ENCODE results near the gene GXYLT1.
A peak's percentile ranks its signal among the peaks of the same experiment; 100 is the strongest.

The GXYLT1 gene

DNA sequence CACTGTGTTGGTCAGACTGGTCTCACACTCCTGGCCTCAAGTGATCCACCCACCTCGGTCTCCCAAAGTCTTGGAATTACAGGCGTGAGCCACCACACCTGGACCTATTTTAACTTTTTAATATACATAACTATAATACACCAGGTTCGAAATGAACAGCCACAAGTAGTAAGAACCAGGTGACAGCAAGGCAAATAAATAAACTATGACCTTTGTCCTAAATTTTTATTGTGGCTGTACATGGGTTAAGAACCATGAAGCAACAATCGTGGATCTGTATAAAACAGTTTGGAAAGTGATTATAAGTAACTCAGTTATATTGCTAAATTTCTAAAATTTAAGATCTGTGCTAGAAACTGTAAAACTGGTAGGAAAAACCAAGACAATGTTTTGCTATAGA, 41.5 kb downstream of the GXYLT1 start:
- no peak for TF ChIP-seq CTCF (IDR thresholded peaks at IDR 0.05)
- DNase-seq (ENCODE audit: low spot score): no peak
- Histone ChIP-seq H3K27ac (no peak overlapping the region), H3K4me3 (no peak overlapping the region)

GRCh38 chr12:42102720-42103119, 42.0 kb downstream of the GXYLT1 start:
- no peak overlapping the region for H3K27ac ChIP-seq
- no peak for TF ChIP-seq CTCF (IDR thresholded peaks at IDR 0.05)
- no peak overlapping the region for H3K4me3 ChIP-seq
- no peak for DNase-seq (ENCODE audit: low spot score)

DNA sequence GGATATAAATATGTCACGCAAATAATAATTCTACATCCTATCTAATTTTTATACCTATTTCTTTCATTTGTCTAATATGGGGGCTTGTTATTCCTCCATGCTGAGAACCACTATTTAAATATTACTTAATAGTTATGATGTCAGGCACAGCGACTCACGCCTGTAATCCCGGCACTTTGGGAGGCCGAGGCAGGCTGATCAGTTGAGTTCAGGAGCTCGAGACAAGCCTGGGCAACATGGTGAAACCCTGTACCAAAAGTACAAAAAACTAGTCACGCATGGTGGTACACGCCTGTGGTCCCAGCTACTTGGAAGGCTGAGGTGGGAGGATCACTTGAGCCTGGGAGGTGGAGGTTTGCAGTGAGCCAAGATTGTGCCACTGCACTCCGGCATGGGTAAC, 45.2 kb downstream of the GXYLT1 start:
- no peak overlapping the region for H3K4me3 ChIP-seq
- no peak overlapping the region for H3K27ac ChIP-seq
- TF ChIP-seq CTCF (IDR thresholded peaks at IDR 0.05): no peak
- DNase-seq (ENCODE audit: low spot score): no peak

DNA sequence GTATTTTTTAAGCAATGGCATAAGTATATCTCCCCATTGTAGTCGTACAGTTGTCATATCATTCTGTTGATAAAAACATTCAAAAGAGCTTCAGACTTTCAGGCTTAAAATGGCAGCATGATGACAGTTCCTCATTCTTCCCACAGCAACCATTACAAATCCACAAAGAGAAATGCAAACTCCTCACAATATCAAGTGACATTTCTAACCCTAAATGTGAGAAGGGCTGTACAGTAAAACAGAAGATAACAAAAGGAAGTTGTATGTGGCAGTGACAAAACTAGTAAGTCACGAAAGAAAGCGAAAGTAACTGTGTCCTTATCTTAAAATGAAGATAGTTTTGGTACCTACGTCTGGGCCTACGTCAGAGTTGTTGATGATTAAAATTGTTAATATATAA, 46.7 kb downstream of the GXYLT1 start:
- Histone ChIP-seq H3K4me3 (peak overlapping the region; percentile 28), H3K27ac (no peak overlapping the region)
- DNase-seq (ENCODE audit: low spot score): no peak
- no peak for TF ChIP-seq CTCF (IDR thresholded peaks at IDR 0.05)

GRCh38 chr12:42094277-42094676, 50.4 kb downstream of the GXYLT1 start:
- H3K4me3 ChIP-seq: no peak overlapping the region
- no peak overlapping the region for H3K27ac ChIP-seq
- DNase-seq (ENCODE audit: low spot score): no peak
- TF ChIP-seq CTCF (IDR thresholded peaks at IDR 0.05): no peak

DNA sequence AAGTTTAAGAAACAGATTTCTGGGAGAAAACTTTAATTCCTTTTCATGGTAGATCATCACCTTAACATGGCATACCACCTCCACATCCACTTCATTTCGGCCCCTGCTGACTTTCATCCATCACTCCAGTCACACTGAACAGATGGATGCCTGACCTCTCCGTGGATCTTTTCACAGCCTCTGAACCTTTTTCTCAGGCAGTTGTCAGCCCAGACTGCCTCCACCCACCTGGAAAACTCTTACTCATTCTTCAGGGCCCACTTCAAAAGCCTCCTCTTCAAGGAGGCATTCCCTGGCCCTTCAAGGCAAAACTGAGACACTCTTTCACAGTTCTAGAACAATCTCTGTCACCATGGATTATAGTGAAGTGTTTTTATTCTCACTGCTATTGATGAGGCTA, 52.9 kb downstream of the GXYLT1 start:
- DNase-seq (ENCODE audit: low spot score): no peak
- Histone ChIP-seq H3K4me3 (no peak overlapping the region), H3K27ac (no peak overlapping the region)
- no peak for TF ChIP-seq CTCF (IDR thresholded peaks at IDR 0.05)

DNA sequence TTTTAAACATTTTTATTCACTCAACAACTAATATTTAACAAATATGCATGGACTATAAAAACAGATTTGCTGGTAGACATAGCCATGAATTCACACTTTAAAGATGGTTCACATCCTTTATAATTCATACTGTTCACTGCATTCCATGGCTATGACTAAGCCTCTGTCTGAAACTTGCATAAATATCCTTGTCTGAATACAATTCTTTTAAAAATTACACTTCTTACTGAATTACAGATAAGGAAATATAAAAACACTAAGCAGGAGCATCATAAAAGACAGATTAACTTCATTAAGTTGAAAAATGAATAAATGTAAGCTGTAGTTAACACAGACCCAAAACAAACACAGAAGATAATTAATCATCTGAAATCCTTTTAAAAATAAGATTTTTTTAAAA, 53.8 kb downstream of the GXYLT1 start:
- Histone ChIP-seq H3K4me3 (no peak overlapping the region), H3K27ac (no peak overlapping the region)
- no peak for TF ChIP-seq CTCF (IDR thresholded peaks at IDR 0.05)
- no peak for DNase-seq (ENCODE audit: low spot score)

Data from coronary artery (tissue), 2 donors.